H1 (cell line): ENCODE results near the gene MXD3. TPM values are rescaled to one million over a fixed set of nuclear protein-coding genes. Genes with fewer than 3 reads are reported as not detected.
A peak's percentile ranks its signal among the peaks of the same experiment; 100 is the strongest.

ENCODE experiments used
- CTCF ChIA-PET: fragments of 300-600 bp; sonication (Branson Sonifier 250); formaldehyde crosslinking; loops from one replicate; lab custom pipeline; 2021; ENCODE audit not compliant: partially characterized antibody; lab: Charles Lee
- POLR2A ChIA-PET: fragments of 300-600 bp; sonication (Branson Sonifier 250); formaldehyde crosslinking; loops from one replicate; lab custom pipeline; 2021; ENCODE audit warnings: inconsistent platforms; ENCODE audit not compliant: partially characterized antibody; lab: Charles Lee
- DNase-seq, 2 experiments: peaks; one replicate each; pipeline versions ENCODE4 v3.0.0 to v3.0.0-alpha.2; 2010 to 2022; ENCODE audit warnings: low spot score in 2 of 2, low read depth in 1 of 2, mixed read lengths in 1 of 2
- FAIRE-seq: peaks from 2 replicates; lab custom pipeline; 2011; peaks lifted over from hg19 to GRCh38; lab: Jason Lieb, UNC
- H2AFZ ChIP-seq: 2 replicates; pipeline ENCODE4 v1.8.1; 2012; ENCODE audit warnings: low read length, inconsistent platforms
- H2AK5ac ChIP-seq: 2 replicates; pipeline ENCODE4 v1.6.1; 2013; ENCODE audit warnings: low read depth, low read length
- H2BK120ac ChIP-seq: replicated peaks from 2 replicates; pipeline ENCODE3; 2013; ENCODE audit warnings: low read depth, low read length, inconsistent platforms
- H2BK12ac ChIP-seq: 2 replicates; pipeline ENCODE4 v1.6.1; 2013; ENCODE audit warnings: low read depth, low read length
- H2BK15ac ChIP-seq: 2 replicates; pipeline ENCODE4 v1.6.1; 2013; ENCODE audit warnings: low read length
- H2BK20ac ChIP-seq: 2 replicates; pipeline ENCODE4 v1.6.1; 2013; ENCODE audit warnings: low read length
- H2BK5ac ChIP-seq: 2 replicates; pipeline ENCODE4 v1.6.1; 2013; ENCODE audit warnings: low read depth, low read length
- H3K14ac ChIP-seq: 2 replicates; pipeline ENCODE4 v1.6.1; 2013; ENCODE audit warnings: inconsistent platforms; ENCODE audit not compliant: insufficient read length
- H3K18ac ChIP-seq: 2 replicates; pipeline ENCODE4 v1.6.1; 2013; ENCODE audit warnings: low read length; ENCODE audit errors: extremely low read depth
- H3K23ac ChIP-seq: 2 replicates; pipeline ENCODE4 v1.6.1; 2013; ENCODE audit warnings: inconsistent platforms; ENCODE audit not compliant: insufficient read length
- H3K23me2 ChIP-seq: 2 replicates; pipeline ENCODE4 v1.6.1; 2013; ENCODE audit warnings: low read depth, low read length
- H3K27ac ChIP-seq: 2 replicates; pipeline ENCODE4 v1.6.1; 2011; ENCODE audit warnings: low read depth, low read length, inconsistent platforms
- H3K27me3 ChIP-seq, 4 experiments: replicated peaks in 1 of 4; 1 replicate in 1 of 4; 2 replicates in 3 of 4; pipeline versions ENCODE4 v1.6.1 to v1.8.1; 2011 to 2013; ENCODE audit warnings: low read length in 3 of 4, mild to moderate bottlenecking in 3 of 4, inconsistent platforms in 2 of 4, mixed read lengths in 2 of 4, moderate library complexity in 1 of 4; ENCODE audit not compliant: control insufficient read depth in 3 of 4, insufficient read depth in 3 of 4; ENCODE audit errors: extremely low read depth in 1 of 4
- H3K36me3 ChIP-seq, 4 experiments: 2 replicates each; pipeline versions ENCODE4 v1.6.1 to v1.8.1; 2011 to 2013; ENCODE audit warnings: mild to moderate bottlenecking in 4 of 4, low read length in 3 of 4, moderate library complexity in 2 of 4, control low read depth in 1 of 4, inconsistent platforms in 1 of 4; ENCODE audit not compliant: insufficient read depth in 4 of 4, control insufficient read depth in 2 of 4
- H3K4ac ChIP-seq: replicated peaks from 2 replicates; pipeline ENCODE3; 2013; ENCODE audit warnings: low read length, low read depth, mixed read lengths, inconsistent platforms; ENCODE audit not compliant: insufficient read length
- H3K4me1 ChIP-seq, 4 experiments: replicated peaks in 1 of 4; 1 replicate in 1 of 4; 2 replicates in 3 of 4; pipeline versions ENCODE4 v1.6.1 to v1.8.1; 2011 to 2013; ENCODE audit warnings: low read length in 3 of 4, inconsistent platforms in 2 of 4, mixed read lengths in 1 of 4; ENCODE audit not compliant: insufficient read depth in 4 of 4, control insufficient read depth in 3 of 4
- H3K4me2 ChIP-seq, 2 experiments: 2 replicates each; pipeline versions ENCODE4 v1.6.1 to v1.8.1; 2011 to 2013; ENCODE audit warnings: low read depth in 2 of 2, low read length in 2 of 2, control low read depth in 1 of 2, inconsistent platforms in 1 of 2, mild to moderate bottlenecking in 1 of 2; ENCODE audit not compliant: insufficient read depth in 1 of 2
- H3K4me3 ChIP-seq, 4 experiments: fragments of 200-600, 300-600 bp in 1 of 4; sonication (generic), shearing (Covaris generic), sonication (Bioruptor Twin) in 1 of 4; 2 replicates each; pipeline versions ENCODE4 v1.5.1 to v1.8.1; 2011 to 2016; ENCODE audit warnings: low read length in 4 of 4, low read depth in 3 of 4, control low read depth in 2 of 4, inconsistent platforms in 2 of 4, mild to moderate bottlenecking in 2 of 4, mixed read lengths in 1 of 4, moderate library complexity in 1 of 4; ENCODE audit not compliant: insufficient read depth in 2 of 4; ENCODE audit errors: extremely low read depth in 1 of 4
- H3K56ac ChIP-seq: replicated peaks from 2 replicates; pipeline ENCODE3; 2013; ENCODE audit warnings: low read depth, mild to moderate bottlenecking, mixed read lengths, low read length, inconsistent platforms; ENCODE audit not compliant: insufficient read length
- H3K79me1 ChIP-seq: 2 replicates; pipeline ENCODE4 v1.6.1; 2013; ENCODE audit warnings: low read depth, low read length, control low read depth
- H3K79me2 ChIP-seq, 2 experiments: 2 replicates each; pipeline versions ENCODE4 v1.6.1 to v1.8.1; 2012 to 2013; ENCODE audit warnings: low read length in 2 of 2, mild to moderate bottlenecking in 2 of 2, inconsistent platforms in 1 of 2; ENCODE audit not compliant: insufficient read depth in 2 of 2, control insufficient read depth in 1 of 2
- H3K9ac ChIP-seq, 4 experiments: replicated peaks in 1 of 4; 1 replicate in 1 of 4; 2 replicates in 3 of 4; pipeline versions ENCODE4 v1.6.1 to v1.8.1; 2011 to 2013; ENCODE audit warnings: low read depth in 3 of 4, low read length in 3 of 4, control low read depth in 2 of 4, mild to moderate bottlenecking in 2 of 4, moderate library complexity in 2 of 4, inconsistent platforms in 1 of 4; ENCODE audit errors: extremely low read depth in 1 of 4
- H3K9me3 ChIP-seq, 2 experiments: 2 replicates each; pipeline versions ENCODE4 v1.6.1 to v1.8.1; 2012 to 2013; ENCODE audit warnings: mild to moderate bottlenecking in 2 of 2, moderate library complexity in 2 of 2, control low read depth in 1 of 2, inconsistent platforms in 1 of 2, low read depth in 1 of 2, low read length in 1 of 2, mixed read lengths in 1 of 2; ENCODE audit not compliant: insufficient read depth in 2 of 2
- H4K20me1 ChIP-seq, 2 experiments: replicated peaks in 1 of 2; 2 replicates each; pipeline versions ENCODE3 to v1.8.1; 2011 to 2013; ENCODE audit warnings: inconsistent platforms in 2 of 2, low read length in 2 of 2, mild to moderate bottlenecking in 1 of 2; ENCODE audit not compliant: insufficient read depth in 2 of 2, control insufficient read depth in 1 of 2
- H4K5ac ChIP-seq: 2 replicates; pipeline ENCODE4 v1.6.1; 2013; ENCODE audit warnings: low read length, low read depth, mixed read lengths, inconsistent platforms; ENCODE audit not compliant: insufficient read length
- H4K8ac ChIP-seq: 2 replicates; pipeline ENCODE4 v1.8.0; 2013; ENCODE audit warnings: mild to moderate bottlenecking, moderate library complexity, low read length, inconsistent platforms; ENCODE audit not compliant: insufficient read depth; ENCODE audit errors: extremely low read depth
- H4K91ac ChIP-seq: replicated peaks from 2 replicates; pipeline ENCODE3; 2013; ENCODE audit warnings: low read length, mixed read lengths, inconsistent platforms; ENCODE audit not compliant: insufficient read length
- ASH2L ChIP-seq: fragments of 200-600, 300-600 bp; sonication (generic); IDR thresholded peaks from one replicate; pipeline ENCODE4 v1.7.1; 2017; ENCODE audit warnings: low read length
- MAFK ChIP-seq: IDR thresholded peaks from 2 replicates; pipeline ENCODE4 v1.6.1; 2012; ENCODE audit warnings: low read depth, mild to moderate bottlenecking, improper control_type of control experiment, low read length
- POLR2A ChIP-seq, 2 experiments: IDR thresholded peaks; 1 replicate in 1 of 2; 2 replicates in 1 of 2; pipeline ENCODE4 v1.6.1; 2011; ENCODE audit warnings: low read depth in 2 of 2, low read length in 2 of 2, mild to moderate bottlenecking in 2 of 2; ENCODE audit errors: control extremely low read depth in 1 of 2
- SP2 ChIP-seq: IDR thresholded peaks from 2 replicates; pipeline ENCODE4 v1.6.1; 2012; ENCODE audit warnings: mild to moderate bottlenecking, low read length, inconsistent platforms
- WGBS, 2 experiments: shearing (Covaris generic) in 1 of 2; methylation state at CpG; one replicate each; pipeline versions ENCODE4 v1.1.6 to v1.1.7; 2013 to 2015; ENCODE audit warnings: low lambda C conversion rate in 2 of 2, mixed read lengths in 2 of 2, inconsistent platforms in 1 of 2, low coverage in 1 of 2, missing lambda C conversion rate in 1 of 2; ENCODE audit not compliant: insufficient replicate concordance in 2 of 2, insufficient coverage in 1 of 2, insufficient read length in 1 of 2; ENCODE audit errors: extremely low coverage in 1 of 2, missing lambda C conversion rate in 1 of 2; 5-methylcytosine and 5-hydroxymethylcytosine counted together
- polyA plus RNA-seq, 7 experiments: library from polyadenylated mRNA; depleted of rRNA in 3 of 7; stranded (reverse) in 5 of 7; unstranded in 2 of 7; fragments of >200 nt in 5 of 7; fragments of 200-250 nt in 2 of 7; gene quantifications; 1 replicate in 5 of 7; 2 replicates in 1 of 7; 4 replicates in 1 of 7; pipeline versions ENCODE4 v1.2.1 to v1.2.3, GENCODE V29; 2011 to 2013; ENCODE audit warnings: missing spikeins in 2 of 7, mixed read lengths in 2 of 7
- total RNA-seq: library from RNA; stranded (reverse); fragmentation: NEBNext Ultra II Directional; extraction: Animal tissue kit (Norgen Biotek cat#: 25700); gene quantifications from 2 replicates; pipeline ENCODE4 v1.2.1, GENCODE V29; 2021

MXD3 gene
- total and polyA plus RNA-seq, 2 of the 8 experiments (the other 6 are each of a cell fraction or from before 2014, with no cell fraction given): 6.5 to 7.7 TPM

DNA sequence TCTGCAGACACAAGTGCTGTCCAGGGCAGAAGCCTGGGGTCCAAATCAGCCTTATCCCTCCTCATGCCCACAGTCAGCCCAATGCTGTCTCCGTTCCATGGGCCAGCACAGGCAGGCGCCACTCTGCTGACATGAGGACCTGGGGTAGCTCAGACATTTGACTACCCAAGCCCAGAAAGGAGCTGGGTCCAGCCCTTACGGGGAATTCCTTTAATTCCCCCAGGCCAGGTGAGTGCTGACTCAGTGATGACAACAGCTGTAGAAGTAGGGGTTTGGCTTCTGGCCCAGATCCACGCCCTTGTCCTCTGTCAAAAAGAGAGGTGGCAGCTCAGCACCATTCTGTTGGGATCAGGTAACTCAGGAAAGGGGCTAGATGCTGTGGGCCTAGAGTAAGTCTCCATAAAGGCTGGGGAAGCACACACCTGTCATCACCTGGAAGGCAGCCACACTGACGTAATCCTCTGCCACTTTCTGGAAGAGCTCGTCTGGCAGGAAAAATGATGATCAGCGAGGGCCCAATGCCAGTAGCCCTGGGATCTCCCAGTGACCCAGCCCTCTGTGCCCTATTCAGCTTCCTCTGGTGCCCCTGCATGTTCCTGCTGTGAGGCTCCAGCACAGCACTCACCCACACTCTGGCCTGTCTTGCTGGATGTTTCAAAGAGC lies 10.1 kb downstream of the MXD3 start:
- peaks cover 13% of the 10 kb centered on the region; the same call in 1 of the 2 replicates for H3K23me2 ChIP-seq
- H2BK20ac ChIP-seq: no peak overlapping the region
- no peak overlapping the region for H3K4me3 ChIP-seq
- H2BK15ac ChIP-seq: no peak overlapping the region
- H4K91ac ChIP-seq: no peak overlapping the region
- H3K27me3 ChIP-seq: no peaks in the 10 kb centered on the region
- H2AFZ ChIP-seq: no peak overlapping the region
- POLR2A ChIA-PET: interaction anchor here (0.6 to 12.1 kb wide), 13 partner anchors 11 to 326 kb away, joined by 3 to 111 read pairs (median 3); partner anchors contain the start of genes FAM193B, LMAN2, MXD3 and NSD1
- H3K56ac ChIP-seq: no peak overlapping the region
- no peak for DNase-seq
- CTCF ChIA-PET: interaction anchor here (0.7 to 6.5 kb wide), 11 partner anchors 8 to 641 kb away, joined by 3 to 37 read pairs (median 4); no protein-coding TSS in a partner anchor
- H3K14ac ChIP-seq: no peak overlapping the region
- peaks cover 3 to 24% (median 9%) of the 10 kb centered on the region in 4 experiments; a peak in 6 of 8 replicates for H3K36me3 ChIP-seq
- no peak overlapping the region for H3K23ac ChIP-seq
- H2BK5ac ChIP-seq: no peak overlapping the region
- 88% methylated on average over 7 of the region's 7 CpGs; no CpG with 5 or more reads in 1 of the 2 experiments for WGBS, 2 experiments
- H2BK12ac ChIP-seq: no peak overlapping the region
- H3K9ac ChIP-seq: no peak overlapping the region
- peaks cover 9% of the 10 kb centered on the region for H3K79me1 ChIP-seq
- H3K79me2 ChIP-seq: peaks cover 10 to 19% of the 10 kb centered on the region in 2 experiments
- H2BK120ac ChIP-seq: no peak overlapping the region
- no peak overlapping the region for H3K18ac ChIP-seq
- TF ChIP-seq MAFK: no peak
- TF ChIP-seq SP2: no peak
- peak in 1 of 2 experiments; percentile 50; a peak in 1 of 3 replicates for TF ChIP-seq POLR2A (IDR thresholded peaks at IDR 0.05; ENCODE audit: control extremely low read depth in 1 of 2, low read depth in 2 of 2, low read length in 2 of 2)
- no peak for TF ChIP-seq ASH2L
- TF ChIP-seq, all 59 proteins: peak for 1
- Histone ChIP-seq H4K20me1 (peaks cover 11 to 20% of the 10 kb centered on the region in 2 experiments), H2AK5ac (no peak overlapping the region), H3K4me1 (peaks cover 3 to 20% (median 6%) of the 10 kb centered on the region in 4 experiments; a peak in 6 of 7 replicates), H3K27ac (no peak overlapping the region), H3K9me3 (no peaks in the 10 kb centered on the region), H4K8ac (no peak overlapping the region), H4K5ac (no peak overlapping the region), H3K4me2 (peak overlapping the region in 1 of 2 experiments; percentile 67; a peak in 2 of 4 replicates), H3K4ac (no peak overlapping the region)
- no peak for FAIRE-seq
